ENCODE results near the gene MLN.
A peak's percentile ranks its signal among the peaks of the same experiment; 100 is the strongest.

Gene MLN, protein sequence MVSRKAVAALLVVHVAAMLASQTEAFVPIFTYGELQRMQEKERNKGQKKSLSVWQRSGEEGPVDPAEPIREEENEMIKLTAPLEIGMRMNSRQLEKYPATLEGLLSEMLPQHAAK

DNA sequence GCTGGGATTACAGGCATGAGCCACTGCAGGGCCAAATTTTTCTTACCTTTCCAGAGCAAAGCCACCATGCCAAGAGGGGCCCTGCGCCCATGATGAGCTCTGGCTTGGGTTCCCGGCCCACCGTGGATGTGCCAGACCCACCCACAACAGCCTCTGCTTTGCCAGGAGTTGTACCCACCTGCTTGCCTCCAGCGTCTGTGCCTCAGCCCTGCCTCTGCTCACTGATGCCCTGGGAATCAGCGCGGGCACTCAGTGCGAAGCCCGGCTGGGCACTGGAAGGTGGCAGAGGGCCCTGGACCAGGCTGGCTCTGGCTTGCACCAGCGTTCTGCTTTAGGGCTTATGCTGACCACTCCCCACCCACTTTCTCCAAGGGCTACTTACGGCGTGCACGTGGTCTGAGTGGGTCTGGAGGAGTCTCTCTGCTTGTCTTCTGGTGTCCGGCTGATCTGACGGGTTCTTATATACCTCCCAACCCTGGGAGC is at the start of gene MLN:
Gene MLN, minus strand, starts transcription at position 433 of the 483 bp plus-strand sequence. CDS start 2,840 bp downstream, outside the sequence.
- DNase-seq (ENCODE audit: low read depth), result no peak

DNA sequence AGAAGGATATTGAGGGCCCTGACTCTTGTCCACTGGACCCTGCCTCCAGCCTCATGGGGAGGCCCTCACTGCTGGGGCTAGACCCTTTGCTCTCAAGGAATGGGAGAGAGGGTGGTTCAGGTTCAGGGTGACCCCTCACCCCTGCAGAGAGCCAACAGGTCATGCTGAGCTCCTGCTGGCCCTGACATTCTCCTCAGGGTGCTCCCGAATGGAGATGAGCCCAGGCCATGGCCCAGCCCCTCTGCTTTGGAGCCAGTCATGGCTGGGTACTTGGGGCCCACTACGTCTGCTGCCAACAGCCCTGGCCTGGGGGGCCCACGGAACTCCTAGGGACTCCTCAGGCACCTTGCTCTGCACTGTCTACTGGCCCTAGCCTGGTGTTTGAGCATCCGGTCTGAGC is 49.2 kb upstream of the MLN start:
- no peak for DNase-seq (ENCODE audit: low read depth)

DNA sequence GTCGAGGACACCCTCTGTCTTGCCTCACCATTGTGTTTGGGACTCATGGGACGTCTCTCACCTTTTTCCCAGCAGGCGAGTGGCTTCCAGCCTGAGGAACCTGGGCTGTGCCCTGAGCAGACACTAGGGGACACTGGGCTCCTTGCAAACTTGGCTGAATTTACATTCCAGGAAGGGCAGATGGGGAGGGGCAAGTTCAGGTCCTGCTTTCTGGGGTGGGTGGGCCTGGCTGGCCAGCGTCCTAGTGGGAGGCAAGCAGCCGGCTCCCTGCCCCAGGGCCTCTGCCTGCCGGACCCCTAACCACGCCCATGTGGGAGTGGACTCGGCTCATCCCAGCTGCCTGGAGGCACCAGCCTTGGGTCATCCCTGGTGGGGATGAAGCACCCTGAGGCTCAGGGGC is 48.2 kb upstream of the MLN start:
- DNase-seq (ENCODE audit: low read depth), result no peak

DNA sequence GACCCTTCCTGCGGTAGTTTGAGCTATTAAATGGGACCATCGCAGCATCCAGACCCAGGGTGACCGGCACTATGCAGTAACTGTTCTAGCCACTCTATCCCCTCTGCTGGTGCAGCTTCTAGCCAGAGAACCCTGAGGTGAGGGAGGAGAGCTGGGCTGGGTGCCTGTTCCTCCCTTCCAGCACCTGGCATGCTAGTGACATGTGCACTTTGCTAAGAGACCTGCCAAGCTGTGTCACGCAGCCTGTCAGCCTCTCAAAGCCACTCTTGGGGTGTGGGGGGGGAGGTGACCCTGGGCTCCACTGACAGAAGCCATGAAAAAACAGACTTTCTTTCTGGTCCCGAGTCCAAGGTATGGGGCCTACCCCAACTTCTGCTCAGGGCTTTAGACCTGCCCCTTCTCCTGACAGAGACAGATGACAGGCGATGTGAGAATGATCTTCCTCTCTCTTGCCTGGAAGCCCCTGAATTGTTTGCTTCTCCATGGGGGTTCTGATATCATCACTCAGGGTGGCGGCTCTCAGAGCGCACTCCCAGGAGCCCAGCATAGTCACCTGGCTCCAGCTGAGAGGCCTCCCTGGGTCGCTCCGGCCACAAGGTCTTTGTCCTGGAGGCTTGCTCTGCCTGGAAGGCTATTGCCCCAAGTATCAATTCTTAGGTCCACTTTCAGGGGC is 47.2 kb upstream of the MLN start:
- DNase-seq (ENCODE audit: low read depth), result no peak

DNA sequence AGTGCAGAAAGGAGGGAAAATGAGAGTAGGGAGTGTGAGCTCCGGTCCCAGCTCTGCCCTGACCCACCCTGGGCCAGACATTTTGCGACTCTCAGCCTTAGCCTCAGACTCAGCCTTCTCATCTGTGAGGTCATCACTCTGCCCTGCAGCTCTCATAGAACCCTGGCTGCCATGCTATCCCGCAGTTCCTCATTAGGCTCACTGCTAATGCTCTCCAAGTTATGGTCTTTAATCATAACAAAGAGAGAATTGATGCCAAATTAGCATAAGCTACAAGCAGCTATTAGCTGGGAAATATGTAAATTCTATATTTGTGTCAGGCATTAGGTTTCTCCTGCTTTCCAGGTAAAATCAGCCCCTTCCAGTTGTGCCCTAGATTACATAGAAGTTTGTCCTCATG is 46.5 kb upstream of the MLN start:
- DNase-seq (ENCODE audit: low read depth), result no peak

DNA sequence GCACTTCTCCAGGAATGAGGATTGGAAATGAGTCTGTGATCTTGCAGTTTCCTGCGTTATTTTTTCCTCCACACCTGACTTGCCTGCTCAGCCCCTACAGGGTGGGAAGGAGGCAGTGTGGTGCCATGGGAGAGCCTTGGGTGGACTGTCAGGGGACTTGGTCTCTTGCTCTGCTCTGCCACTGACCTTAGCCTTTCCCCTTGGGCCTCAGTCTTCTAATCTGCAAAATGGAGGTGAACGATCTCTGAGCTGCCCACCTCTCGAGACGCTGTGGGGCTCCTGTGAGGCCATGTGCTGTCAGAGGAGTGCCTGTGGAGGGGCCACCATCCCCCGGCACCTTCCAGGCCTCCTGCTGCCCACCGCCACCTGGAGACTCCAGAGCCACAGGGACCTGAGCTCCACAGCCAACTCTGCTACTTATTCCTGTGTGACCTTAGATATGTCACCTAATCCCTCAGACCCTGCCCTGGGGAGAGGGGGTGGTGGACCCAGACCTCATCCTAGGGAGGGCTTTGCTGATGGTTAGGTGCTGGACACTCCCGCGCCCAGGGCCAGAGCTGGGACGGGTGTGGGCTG is 45.8 kb upstream of the MLN start:
- no peak for DNase-seq (ENCODE audit: low read depth)

DNA sequence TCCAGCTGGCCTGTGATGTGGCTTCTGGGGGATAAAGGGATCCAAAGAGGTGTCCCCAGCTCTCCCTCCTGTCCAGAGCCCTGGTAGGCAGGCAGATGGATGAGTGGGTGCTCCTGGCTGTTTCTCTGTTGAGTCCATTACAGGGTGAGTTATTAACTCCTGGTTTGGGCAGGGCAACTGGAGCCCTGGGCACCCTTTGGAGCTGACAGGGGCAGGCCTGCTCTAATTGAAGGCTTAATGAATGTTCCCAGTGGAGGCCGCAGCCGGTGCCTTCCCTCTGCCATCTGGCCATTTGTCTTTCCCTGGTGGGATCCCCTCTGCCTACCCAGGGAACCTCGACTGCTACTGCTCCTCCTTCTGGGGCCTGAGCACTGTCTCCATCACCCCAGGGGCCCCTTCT is 44.7 kb upstream of the MLN start:
- DNase-seq (ENCODE audit: low read depth), result no peak

DNA sequence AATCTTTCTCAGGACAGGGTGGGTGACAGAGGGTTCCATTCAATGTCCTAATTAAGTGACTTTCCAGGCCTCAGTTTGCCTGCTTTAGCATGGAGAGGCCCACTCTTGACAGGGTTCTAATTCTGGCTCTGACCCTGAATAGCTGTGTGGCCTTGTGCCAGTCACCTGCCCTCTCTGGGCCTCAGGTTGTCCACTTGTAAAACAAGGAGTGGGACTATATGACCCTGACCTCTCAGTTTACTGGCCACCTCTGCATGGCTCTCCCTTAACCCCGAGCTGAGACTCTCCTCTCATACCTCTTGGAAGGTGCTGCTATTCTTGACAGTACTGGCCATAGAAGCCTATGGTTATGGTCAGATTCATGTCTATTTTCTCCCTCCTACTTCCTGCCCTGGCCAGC is 44.1 kb upstream of the MLN start:
- DNase-seq (ENCODE audit: low read depth), result no peak

DNA sequence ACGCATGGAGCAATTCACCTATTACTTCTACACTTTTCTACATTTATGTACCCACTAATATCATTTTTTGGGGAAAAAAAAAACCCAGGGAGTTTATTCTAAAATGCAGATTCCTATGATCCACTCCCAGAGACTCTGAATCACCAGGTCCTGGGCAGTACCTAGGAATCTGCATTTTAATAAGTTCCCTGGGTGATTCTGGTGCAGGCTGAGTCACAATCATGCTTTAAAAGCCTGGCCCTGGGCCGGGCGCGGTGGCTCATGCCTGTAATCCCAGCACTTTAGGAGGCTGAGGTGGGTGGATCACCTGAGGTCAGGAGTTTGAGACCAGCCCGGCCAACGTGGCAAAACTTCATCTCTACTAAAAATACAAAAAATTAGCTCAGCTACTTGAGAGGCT is 43.3 kb upstream of the MLN start:
- DNase-seq (ENCODE audit: low read depth), result no peak

DNA sequence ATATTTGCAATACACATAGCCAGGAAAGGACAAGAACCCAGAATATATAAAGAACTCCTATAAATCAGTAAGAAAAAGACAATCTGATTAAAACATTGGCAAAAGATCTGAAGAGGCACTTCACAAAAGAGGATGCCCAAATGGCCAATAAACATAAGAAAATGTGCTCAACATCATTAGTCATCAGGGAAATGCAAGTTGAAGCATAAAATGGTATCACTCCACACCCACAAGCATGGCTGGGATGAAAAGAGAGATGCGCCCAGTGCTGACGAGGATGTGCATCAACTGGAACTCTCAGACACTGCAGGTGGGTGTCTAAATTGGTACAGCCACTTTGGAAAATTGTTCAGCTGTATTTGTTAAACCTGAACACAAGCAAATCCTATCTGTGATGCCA is 42.4 kb upstream of the MLN start:
- DNase-seq (ENCODE audit: low read depth), result no peak

DNA sequence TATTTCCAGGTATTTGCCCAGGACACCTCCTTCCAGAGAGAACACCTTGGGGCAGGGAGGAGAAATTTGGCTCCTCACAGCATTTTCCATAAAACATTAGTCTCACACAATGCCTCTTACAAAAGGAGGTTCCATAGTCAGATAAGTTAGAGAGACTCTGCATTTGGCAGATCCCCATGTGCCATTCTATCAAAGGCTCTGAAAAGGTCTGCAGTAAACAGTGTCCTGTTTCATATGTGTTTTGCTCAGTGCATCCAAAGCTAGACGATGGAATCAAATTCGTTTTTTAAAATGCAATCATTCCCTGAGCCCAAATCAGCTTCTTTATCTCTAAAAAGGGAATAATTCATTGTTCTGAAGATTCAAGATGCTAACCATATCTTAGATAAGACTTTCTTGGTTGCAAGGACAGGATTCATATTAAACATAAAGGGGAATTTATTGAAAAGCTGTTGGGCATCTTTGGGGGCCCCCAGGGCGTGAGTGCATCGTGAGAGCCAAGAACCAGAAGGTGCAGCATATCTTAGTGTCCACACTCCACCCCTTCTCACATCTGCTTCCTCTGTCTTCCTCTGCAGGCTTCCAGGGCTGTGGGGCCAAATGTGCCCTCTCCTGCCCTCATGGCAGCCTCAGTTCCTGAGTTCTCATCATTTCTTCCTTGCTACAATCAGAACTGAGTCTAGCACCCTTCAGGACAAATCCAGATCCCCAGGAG is 41.4 kb upstream of the MLN start:
- no peak for DNase-seq (ENCODE audit: low read depth)

DNA sequence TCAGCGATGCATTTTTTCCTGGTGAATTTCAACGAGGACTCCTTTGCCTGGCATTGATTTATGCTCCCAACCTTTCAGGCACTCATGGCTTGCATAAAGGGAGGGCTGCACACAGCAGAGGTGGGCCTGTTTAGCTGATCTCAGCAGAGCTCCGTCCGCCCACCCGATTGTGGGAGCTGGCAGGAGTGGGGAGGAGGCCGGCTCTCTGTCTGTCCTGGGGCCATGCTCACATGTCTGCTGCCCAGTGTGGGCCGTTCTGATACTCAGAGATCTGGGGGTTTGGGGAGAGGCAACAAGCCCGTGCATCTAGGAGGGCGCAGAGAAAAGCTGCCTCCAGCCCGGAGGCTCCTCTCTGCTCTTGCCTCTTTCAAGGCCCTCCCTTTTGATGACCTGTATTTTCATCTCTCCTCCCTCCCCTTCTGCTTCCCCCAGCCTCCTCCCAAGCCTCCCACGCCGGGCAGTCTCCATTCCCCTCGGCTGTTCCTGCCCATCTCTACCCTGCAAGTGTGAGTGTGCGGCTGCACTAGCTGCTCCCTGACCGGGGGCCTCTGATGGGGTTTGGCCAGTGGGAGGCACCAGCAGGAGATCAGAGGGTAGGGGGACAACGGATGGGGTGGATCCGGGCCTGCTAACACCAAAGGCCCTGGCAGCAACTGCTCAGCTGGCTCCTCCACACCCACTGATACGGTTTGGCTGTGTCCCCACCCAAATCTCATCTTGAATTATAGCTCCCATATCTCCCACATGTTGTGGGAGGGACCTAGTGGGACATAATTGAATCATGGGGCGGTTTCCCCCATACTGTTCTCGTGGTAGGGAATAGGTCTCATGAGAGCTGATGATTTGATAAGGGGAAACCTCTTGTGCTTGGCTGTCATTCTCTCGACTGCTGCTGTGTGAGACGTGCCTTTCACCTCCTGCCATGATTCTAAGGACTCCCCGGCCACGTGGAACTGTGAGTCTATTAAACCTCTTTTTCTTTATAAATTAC is 39.6 kb upstream of the MLN start:
- no peak for DNase-seq (ENCODE audit: low read depth)

DNA sequence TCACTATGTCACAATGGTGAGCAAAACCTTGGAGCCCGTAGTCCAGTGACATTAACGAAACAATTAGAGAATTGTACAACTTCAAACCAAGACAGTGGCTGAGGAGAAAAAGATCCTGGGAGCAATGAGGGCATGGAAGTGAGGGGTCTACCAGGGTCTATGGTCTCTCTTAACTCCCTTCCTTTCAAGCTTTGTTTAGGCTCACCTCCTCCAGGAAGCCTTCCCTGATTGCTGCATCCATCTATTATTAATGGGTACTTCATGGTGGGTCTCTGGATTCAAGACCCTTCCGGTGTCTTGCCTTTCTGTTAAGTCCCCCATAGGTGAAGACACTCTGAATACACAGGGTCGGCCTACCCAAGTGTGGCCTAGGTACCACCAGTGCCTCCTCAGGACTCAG is 38.1 kb upstream of the MLN start:
- no peak for DNase-seq (ENCODE audit: low read depth)

DNA sequence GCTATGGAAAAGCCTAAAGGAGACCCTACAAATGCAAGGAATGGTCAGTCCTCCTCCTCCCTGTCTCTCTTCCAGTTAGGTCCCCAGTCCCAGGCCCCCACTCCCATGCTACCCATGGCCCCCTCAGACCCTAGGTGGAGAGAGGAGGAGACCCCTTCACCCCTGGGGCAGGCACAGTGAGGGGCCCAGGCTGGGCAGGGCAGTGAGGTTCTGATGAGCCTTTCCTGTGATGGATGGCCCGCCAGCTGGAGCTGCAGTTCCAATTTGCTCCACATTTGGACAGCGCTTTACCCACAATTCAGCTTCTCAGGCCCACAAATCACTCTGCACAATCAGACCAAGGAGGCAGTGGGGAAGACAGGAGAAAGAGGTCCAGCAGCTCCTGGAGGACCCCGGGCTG is 37.3 kb upstream of the MLN start:
- no peak for DNase-seq (ENCODE audit: low read depth)

DNA sequence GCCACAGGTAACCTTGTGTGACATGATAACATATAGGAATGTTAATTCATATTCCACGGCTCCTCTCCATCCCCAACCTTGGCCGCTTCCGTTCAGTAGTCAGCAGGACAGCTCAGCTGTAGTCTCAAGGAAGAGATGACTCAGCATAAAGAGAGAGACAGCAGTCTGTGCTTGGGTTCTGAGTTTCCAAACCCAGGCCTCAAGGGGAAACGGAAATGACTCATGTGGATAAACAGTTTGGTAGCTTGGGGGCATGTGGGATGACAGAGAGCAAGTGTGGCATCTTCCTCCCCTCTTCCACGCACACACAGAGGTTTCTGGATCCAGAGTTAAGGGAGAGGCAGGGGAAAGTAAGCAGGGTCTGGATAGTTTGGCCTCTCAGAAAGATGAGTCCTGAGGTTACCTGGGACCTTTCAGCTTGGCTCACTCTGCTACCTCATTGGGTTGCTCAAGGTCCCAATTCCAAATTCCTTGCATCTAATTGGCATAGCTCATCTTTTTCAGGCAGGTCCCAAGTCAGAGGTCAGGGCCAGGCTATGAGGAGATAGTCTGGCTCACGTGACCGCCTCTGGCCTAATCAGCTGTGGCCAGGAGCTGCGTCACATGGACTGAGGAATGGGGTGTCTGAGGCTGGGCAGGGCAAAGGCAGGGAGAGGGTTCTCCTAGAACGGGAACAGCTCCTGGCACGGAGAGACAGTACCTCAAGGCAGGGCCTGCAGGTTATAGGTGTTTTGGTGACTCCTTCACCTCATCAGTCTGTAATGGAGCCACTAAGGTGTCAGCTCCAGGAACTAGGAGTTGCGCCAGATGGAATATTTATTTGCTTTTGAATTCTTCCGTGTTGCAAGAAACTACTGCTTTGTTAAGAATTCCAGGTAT is 36.5 kb upstream of the MLN start:
- DNase-seq (ENCODE audit: low read depth), result peak; percentile 14

DNA sequence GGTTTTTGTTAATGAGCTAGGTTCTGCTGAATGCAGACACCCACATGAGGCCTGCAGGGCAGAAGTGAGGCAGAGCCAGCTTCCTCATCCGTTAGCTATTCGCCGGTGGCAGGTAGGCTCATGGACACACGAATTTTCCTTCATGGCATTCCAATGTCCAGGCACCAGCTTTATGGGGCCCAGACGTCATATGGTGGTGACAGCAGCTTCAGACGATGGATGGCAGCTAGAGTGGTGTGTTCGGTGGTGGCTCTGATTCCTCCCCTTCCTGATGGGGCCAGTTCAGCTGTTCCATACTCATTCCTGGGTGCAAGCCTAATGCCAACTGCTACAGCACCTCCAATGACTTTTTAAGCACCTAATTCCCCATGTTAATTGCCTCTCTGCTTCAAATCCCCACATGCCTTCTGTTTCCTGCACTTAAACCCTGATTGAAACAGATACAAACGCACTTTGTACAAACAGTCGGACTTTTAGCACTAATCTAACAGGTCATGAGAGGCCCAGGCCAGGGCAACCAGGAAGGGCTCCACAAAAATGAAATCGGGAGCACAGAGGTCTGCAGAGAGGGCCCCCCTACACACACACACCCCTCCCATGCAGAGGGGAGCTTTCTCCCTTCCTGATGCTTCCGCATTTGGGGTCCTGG is 35.7 kb upstream of the MLN start:
- no peak for DNase-seq (ENCODE audit: low read depth)

DNA sequence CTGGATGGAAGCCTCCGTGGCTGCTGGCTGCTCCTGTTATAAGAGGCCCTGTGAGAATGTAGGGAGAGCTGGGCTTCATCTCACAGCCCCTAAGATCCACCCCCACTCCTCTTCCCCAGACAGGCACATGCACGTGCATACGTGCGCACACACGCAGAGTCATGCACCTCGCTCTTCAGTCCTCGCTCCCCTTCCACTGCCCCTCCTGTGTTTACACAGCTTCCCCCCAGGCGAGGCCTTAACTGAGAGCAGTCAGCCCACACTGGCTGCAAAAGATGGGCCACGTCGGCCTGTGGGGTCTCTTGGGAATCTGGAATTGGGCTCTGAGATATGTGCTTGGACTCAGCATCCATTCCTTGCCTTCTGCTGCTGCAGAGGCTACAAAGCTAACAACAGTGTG is 35.2 kb upstream of the MLN start:
- no peak for DNase-seq (ENCODE audit: low read depth)

DNA sequence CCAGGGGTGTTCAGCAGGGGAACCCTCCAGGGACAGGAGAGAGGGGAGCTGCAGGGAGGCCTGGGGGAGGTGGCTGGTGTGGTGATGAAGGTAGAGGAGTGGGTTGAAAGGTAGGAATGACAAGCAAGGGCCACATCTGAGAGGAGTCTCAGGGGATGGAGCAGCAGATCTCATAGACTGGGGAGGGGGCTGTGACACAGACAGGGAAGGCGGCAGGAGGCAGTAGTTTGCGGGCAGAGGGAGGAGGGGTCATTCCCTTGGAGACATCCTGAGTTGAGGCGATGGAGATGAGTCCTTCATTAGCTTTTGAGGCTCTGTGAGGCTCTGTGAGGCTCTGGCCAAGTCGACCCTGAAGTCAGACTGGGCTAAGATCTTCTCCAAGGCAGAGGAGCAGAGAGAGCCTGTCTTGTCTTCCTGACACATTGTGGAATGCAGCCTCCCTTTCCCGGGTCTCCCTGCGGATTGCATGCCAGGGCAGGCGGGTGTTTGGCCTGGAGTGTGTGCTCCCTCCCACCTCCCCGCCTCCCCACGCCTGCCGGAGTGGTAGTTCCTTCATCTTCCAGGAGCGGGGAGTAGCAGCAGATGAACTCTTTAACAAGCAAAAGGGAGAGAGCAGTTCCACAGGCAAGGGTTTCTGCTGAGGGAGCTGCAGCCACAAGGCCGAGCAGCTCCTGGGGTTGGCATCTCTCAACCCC is 34.3 kb upstream of the MLN start:
- DNase-seq (ENCODE audit: low read depth), result no peak

DNA sequence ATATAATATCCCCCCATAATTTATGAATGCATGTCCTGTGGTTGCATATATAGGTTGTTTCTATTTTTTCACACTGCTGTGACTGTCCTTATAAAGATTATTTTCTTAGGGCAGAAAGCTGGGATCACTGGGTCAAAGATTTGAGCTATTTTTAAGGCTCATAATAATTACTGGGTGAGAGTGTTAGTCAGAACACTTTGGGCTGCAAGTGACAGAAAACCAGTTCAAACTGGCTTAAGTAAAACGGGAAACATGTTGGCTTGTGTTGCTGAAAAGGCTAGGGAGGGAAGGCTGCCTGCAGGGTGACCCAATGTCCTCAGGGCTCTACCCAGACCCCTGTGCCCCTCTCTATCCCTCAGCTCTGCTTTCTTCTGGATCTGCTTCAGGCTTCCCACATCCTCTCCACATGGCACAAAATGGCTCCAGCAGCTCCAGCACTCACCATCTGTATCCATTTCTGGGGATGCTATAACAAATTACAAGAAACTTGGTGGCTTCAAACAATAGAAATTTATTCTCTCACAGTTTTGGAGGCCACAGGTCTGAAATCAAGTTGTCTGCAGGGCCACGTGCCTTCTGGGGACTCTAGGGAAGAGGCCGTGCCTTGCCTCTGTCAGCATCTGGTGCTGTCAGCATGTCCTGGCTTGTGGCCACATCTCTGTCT is 33.1 kb upstream of the MLN start:
- DNase-seq (ENCODE audit: low read depth), result no peak

Measured in activated T-cell treated with anti-CD3 and anti-CD28 coated beads for 48 hours (primary cell).